Adrenal gland (tissue), 12 donors: ENCODE data around the gene BUD23. TPM values are rescaled to one million over a fixed set of nuclear protein-coding genes. Genes with fewer than 3 reads are reported as not detected.

ENCODE experiments used
- DNase-seq, 7 donors: peaks; one replicate each; pipeline ENCODE4 v3.0.0-alpha.2; 2019 to 2020
- H3K27ac ChIP-seq, 5 donors: fragments of 200-600 bp; sonication (generic) in 4 of 5; 1 replicate in 3 of 5; 2 replicates in 2 of 5; pipeline versions ENCODE4 v1.5.1 to v1.8.0; 2016 to 2020; ENCODE audit warnings: mild to moderate bottlenecking in 1 of 5
- H3K27me3 ChIP-seq: fragments of 200-600 bp; 2 replicates; pipeline ENCODE4 v1.8.0; 2021
- H3K36me3 ChIP-seq, 2 donors: fragments of 200-600 bp; replicated peaks in 1 of 2; 1 replicate in 1 of 2; 2 replicates in 1 of 2; pipeline versions ENCODE4 v1.5.1 to v1.8.0; 2018 to 2022
- H3K4me1 ChIP-seq, 2 donors: fragments of 200-600 bp; replicated peaks in 1 of 2; 1 replicate in 1 of 2; 2 replicates in 1 of 2; pipeline versions ENCODE4 v1.5.1 to v1.8.0; 2018 to 2021
- H3K4me3 ChIP-seq, 4 donors: fragments of 200-600 bp; sonication (generic) in 3 of 4; one replicate each; pipeline ENCODE4 v1.5.1; 2016 to 2018
- H3K9me3 ChIP-seq, 3 donors: fragments of 200-600 bp; sonication (generic) in 1 of 3; replicated peaks in 1 of 3; 1 replicate in 2 of 3; 2 replicates in 1 of 3; pipeline versions ENCODE4 v1.5.1 to v1.8.0; 2016 to 2021
- CTCF ChIP-seq, 6 experiments: fragments of 450-650 bp in 4 of 6; fragments of 200-600 bp in 2 of 6; sonication (generic) in 1 of 6; IDR thresholded peaks; 1 replicate in 5 of 6; 2 replicates in 1 of 6; pipeline versions ENCODE4 v1.5.1 to v1.8.0; 2016 to 2021; ENCODE audit warnings: antibody characterized with exemption in 6 of 6, mild to moderate bottlenecking in 2 of 6, moderate library complexity in 1 of 6
- POLR2A ChIP-seq, 2 donors: fragments of 450-650 bp; IDR thresholded peaks; one replicate each; pipeline ENCODE4 v1.6.1; 2017; ENCODE audit warnings: antibody characterized with exemption in 2 of 2, mild to moderate bottlenecking in 2 of 2, moderate library complexity in 1 of 2
- WGBS, 4 donors: extraction: QIAGEN DNeasy Blood & Tissue Kit in 2 of 4; methylation state at CpG; one replicate each; pipeline versions ENCODE4 v1.1.5 to v1.1.7; 2013 to 2017; 5-methylcytosine and 5-hydroxymethylcytosine counted together
- intact Hi-C, 2 donors: fragments of 100-400 bp; cut with DNase I; formaldehyde crosslinking; loops; one replicate each; pipeline versions ENCODE4 v1.14.1 to v1.15.0; 2022 to 2023
- polyA plus RNA-seq, 3 donors: library from polyadenylated mRNA; stranded (reverse); fragments of 200-250 nt in 2 of 3; fragments of 350-450 nt in 1 of 3; fragmentation: Illumina TruSeq in 1 of 3; extraction: RNeasy Lipid Tissue Mini Kit (QIAGEN cat#74804) in 1 of 3; gene quantifications; one replicate each; pipeline ENCODE4 v1.2.3, GENCODE V29; 2013 to 2014
- total RNA-seq, 9 donors: library from RNA; depleted of rRNA in 4 of 9; stranded (reverse); fragments of >200 nt in 4 of 9; fragments of 120-200 nt in 1 of 9; fragmentation: NEBNext Ultra II Directional in 1 of 9; extraction: Animal tissue kit (Norgen Biotek cat#: 25700) in 1 of 9; gene quantifications; one replicate each; pipeline versions ENCODE4 v1.1.0 to v1.2.4, GENCODE V29; 2013 to 2023
- donor health status: healthy with polysubstance abuse.
- donor health status: Bipolar disorder and iron deficiency.
- donor health status: DM: yes; HTN: yes; CAD: no.
- donor health status: DM: no; HTN: no; CAD: no.
- donor health status: DM: no; HTN: no; CAD: no.
- donor health status: DM: yes; HTN: yes; CAD: no.

The BUD23 gene
- total and polyA plus RNA-seq, 12 donors, result 34.7 to 123 (median 64.5) TPM

GRCh38 chr7:73699370-73700068, 16.1 kb downstream of the BUD23 start:
- no peak overlapping the region for H3K27ac ChIP-seq
- peaks cover 0 to 46% of the 10 kb centered on the region in 2 donors for H3K36me3 ChIP-seq
- intact Hi-C loops, result no loop called here
- H3K9me3 ChIP-seq, result no peaks in the 10 kb centered on the region
- H3K4me1 ChIP-seq, result no peaks in the 10 kb centered on the region
- 75 to 88% (median 81%) methylated on average over 10 to 15 of the region's 15 CpGs for WGBS, 4 donors
- DNase-seq, result no peak
- no peaks in the 10 kb centered on the region for H3K27me3 ChIP-seq
- no peak overlapping the region for H3K4me3 ChIP-seq
- TF ChIP-seq CTCF (IDR thresholded peaks at IDR 0.05), result no peak
- TF ChIP-seq POLR2A (IDR thresholded peaks at IDR 0.05), result no peak

- no peaks in the 10 kb centered on the region for H3K27me3 ChIP-seq
- no peak for DNase-seq
- no peak for TF ChIP-seq CTCF (IDR thresholded peaks at IDR 0.05)
- no peak for TF ChIP-seq POLR2A (IDR thresholded peaks at IDR 0.05)
- H3K9me3 ChIP-seq, result no peaks in the 10 kb centered on the region
- peaks cover 0 to 42% of the 10 kb centered on the region in 2 donors for H3K36me3 ChIP-seq
- H3K4me3 ChIP-seq, result no peak overlapping the region
- WGBS, 4 donors, result 86 to 97% (median 89%) methylated on average over 6 to 14 of the region's 14 CpGs
- H3K27ac ChIP-seq, result no peak overlapping the region
- intact Hi-C loops, result no loop called here
- no peaks in the 10 kb centered on the region for H3K4me1 ChIP-seq
Observed at GRCh38 chr7:73700069-73700423, 16.6 kb downstream of the BUD23 start.

- H3K36me3 ChIP-seq, result peaks cover 0 to 36% of the 10 kb centered on the region in 2 donors
- WGBS, 4 donors, result 87 to 93% (median 90%) methylated on average over 6 to 15 of the region's 15 CpGs
Observed at GRCh38 chr7:73700581-73701134, 17.3 kb downstream of the BUD23 start.

More at GRCh38 chr7:73700581-73701134, 17.3 kb downstream of the BUD23 start:
- Histone ChIP-seq H3K27me3 (no peaks in the 10 kb centered on the region), H3K27ac (no peak overlapping the region), H3K4me1 (no peaks in the 10 kb centered on the region), H3K9me3 (no peaks in the 10 kb centered on the region), H3K4me3 (no peak overlapping the region)
- TF ChIP-seq POLR2A (IDR thresholded peaks at IDR 0.05) (no peak), CTCF (IDR thresholded peaks at IDR 0.05) (no peak)
- intact Hi-C loops, result no loop called here
- DNase-seq, result no peak
